Measurements from ENCODE around the gene NR1I2.

The NR1I2 gene

GRCh38 chr3:119861681-119862080, 79.8 kb downstream of the NR1I2 start:
- Histone ChIP-seq H3K4me1 (ENCODE audit: control insufficient read depth, insufficient read depth, low read length) (peaks cover 7% of the 10 kb centered on the region), H3K4me3 (ENCODE audit: low read length) (no peak overlapping the region), H3K9me3 (ENCODE audit: control insufficient read depth, low read length) (peaks cover 6% of the 10 kb centered on the region), H3K36me3 (ENCODE audit: control insufficient read depth, insufficient read depth, low read length, severe bottlenecking) (peaks cover 46% of the 10 kb centered on the region), H3K27me3 (replicated peaks; ENCODE audit: control insufficient read depth, insufficient read depth, low read length) (no peaks in the 10 kb centered on the region), H3K9ac (ENCODE audit: low read length) (no peak overlapping the region)
- DNase-seq (ENCODE audit: low read depth), result no peak

- no peak for DNase-seq (ENCODE audit: low read depth)
- peaks cover 8% of the 10 kb centered on the region for H3K4me1 ChIP-seq (ENCODE audit: control insufficient read depth, insufficient read depth, low read length)
- H3K27me3 ChIP-seq (replicated peaks; ENCODE audit: control insufficient read depth, insufficient read depth, low read length), result no peaks in the 10 kb centered on the region
- no peak overlapping the region for H3K4me3 ChIP-seq (ENCODE audit: low read length)
- H3K36me3 ChIP-seq (ENCODE audit: control insufficient read depth, insufficient read depth, low read length, severe bottlenecking), result peaks cover 36% of the 10 kb centered on the region
- H3K9ac ChIP-seq (ENCODE audit: low read length), result no peak overlapping the region
- peaks cover 6% of the 10 kb centered on the region for H3K9me3 ChIP-seq (ENCODE audit: control insufficient read depth, low read length)
These were observed 80.7 kb downstream of the NR1I2 start for GRCh38 chr3:119862616-119863015.

DNA sequence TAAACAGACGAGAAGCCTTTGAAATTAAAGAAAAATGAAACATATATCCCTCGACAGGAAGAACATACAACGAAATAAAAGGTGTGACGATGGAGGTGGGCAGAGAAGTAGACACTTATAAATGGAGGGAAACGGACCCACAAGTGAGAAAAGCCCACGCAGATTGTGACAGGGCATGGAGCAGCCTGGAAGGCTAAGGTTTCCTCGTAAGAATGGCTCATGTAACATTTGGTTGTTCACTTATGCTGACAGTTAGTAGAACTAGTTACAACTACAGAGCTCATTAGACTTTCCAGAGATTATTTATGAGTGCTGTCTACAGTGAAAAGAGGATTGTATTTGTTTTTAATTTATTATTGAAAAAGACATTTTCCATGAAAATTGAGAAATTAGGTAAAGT, 82.6 kb downstream of the NR1I2 start:
- Histone ChIP-seq H3K4me3 (ENCODE audit: low read length) (no peak overlapping the region), H3K27me3 (replicated peaks; ENCODE audit: control insufficient read depth, insufficient read depth, low read length) (no peaks in the 10 kb centered on the region), H3K9me3 (ENCODE audit: control insufficient read depth, low read length) (no peaks in the 10 kb centered on the region), H3K9ac (ENCODE audit: low read length) (no peak overlapping the region), H3K36me3 (ENCODE audit: control insufficient read depth, insufficient read depth, low read length, severe bottlenecking) (peaks cover 21% of the 10 kb centered on the region), H3K4me1 (ENCODE audit: control insufficient read depth, insufficient read depth, low read length) (peaks cover 8% of the 10 kb centered on the region)
- DNase-seq (ENCODE audit: low read depth), result no peak

Data from adipocyte (in vitro differentiated cells).